HCEC 1CT (cell line): ENCODE data around the gene ZNF592.

Experiments
- DNase-seq: peaks from one replicate; pipeline ENCODE4 v3.0.0-alpha.2; 2017

The ZNF592 gene

DNA sequence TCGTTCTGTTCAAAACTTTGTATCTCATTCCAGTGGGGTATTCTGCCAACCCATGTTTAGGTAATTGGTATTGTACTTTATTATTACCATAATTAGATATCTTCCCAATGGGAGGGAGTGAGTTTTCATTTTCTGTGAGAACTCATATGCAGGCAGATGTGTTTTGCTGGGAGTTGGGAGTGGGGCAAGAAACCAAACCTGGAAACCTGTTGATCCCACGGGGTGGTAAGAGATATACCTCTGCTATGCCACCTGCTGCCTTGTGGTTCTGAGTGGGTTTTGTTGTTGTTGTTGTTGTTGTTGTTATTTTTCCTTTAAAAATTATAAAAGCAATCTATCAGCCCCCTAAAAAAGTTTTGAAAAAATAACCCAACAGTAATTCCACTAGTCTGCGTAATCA lies 32.1 kb downstream of the ZNF592 start:
- no peak for DNase-seq

DNA sequence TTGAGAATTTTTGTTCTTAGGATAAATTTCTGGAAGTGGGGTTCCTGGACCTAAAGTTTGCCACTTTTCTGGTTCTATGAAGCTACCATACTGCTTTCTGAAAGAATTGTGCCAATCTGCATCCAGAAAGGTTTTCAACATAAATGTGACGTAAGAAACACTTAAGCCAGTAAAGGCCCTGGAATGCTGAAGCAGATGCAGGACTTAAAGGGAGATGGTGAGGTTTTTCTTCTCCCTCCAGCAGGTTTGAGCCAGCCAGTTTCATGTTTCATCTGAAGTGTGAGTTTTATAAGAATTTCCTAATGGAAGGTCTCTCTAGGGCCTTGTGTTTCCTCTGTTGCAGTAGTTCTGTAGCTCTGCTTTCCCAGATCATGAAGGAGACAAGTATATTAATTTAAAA lies 33.1 kb downstream of the ZNF592 start:
- no peak for DNase-seq

DNA sequence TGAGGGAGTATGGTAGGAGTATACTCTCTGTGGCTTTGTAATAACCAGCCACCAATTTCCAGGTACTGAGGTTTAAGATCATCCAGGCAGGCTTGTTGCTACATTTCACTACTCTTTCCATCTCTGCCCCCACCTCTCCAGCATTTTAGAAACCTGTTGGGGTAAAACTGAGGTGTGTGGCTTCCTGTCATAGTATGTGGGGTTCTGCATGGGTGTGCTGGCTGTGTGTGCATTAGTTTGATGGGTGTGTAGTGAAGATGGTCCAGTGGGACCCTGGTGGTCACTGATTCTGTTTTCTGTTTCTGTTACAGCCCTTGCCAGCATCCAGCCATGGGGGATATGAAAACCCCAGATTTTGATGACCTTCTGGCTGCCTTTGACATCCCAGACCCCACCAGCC lies 34.0 kb downstream of the ZNF592 start:
- DNase-seq, result no peak

DNA sequence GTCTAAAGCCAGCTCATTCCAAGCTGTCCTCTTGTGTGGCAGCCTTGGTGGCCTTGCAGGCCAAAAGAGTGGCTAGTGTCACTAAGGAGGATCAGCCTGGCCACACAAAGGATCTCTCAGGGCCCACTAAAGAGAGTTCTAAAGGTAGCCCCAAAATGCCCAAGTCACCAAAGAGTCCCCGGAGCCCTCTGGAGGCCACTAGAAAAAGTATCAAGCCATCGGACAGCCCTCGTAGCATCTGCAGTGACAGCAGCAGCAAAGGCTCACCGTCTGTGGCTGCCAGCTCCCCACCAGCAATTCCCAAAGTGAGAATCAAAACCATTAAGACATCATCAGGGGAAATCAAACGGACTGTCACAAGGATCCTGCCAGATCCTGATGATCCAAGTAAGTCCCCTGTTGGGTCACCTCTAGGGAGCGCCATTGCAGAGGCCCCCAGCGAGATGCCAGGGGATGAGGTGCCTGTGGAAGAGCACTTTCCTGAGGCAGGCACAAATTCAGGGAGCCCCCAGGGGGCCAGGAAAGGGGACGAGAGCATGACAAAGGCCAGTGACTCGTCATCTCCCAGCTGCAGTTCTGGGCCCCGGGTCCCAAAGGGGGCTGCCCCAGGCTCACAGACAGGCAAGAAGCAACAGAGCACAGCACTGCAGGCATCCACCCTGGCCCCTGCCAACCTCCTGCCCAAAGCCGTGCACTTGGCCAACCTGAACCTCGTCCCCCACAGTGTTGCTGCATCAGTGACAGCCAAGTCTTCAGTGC lies 35.3 kb downstream of the ZNF592 start:
- DNase-seq, result no peak

DNA sequence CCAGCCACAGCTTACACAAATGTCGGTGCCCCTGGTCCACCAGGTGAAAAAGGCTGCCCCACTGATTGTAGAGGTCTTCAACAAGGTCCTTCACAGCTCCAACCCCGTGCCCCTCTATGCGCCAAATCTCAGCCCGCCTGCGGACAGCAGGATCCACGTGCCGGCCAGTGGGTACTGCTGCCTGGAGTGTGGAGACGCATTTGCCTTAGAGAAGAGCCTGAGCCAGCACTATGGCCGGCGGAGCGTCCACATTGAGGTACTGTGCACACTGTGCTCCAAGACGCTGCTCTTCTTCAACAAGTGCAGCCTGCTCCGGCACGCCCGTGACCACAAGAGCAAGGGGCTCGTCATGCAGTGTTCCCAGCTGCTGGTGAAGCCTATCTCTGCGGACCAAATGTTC lies 35.9 kb downstream of the ZNF592 start:
- no peak for DNase-seq

DNA sequence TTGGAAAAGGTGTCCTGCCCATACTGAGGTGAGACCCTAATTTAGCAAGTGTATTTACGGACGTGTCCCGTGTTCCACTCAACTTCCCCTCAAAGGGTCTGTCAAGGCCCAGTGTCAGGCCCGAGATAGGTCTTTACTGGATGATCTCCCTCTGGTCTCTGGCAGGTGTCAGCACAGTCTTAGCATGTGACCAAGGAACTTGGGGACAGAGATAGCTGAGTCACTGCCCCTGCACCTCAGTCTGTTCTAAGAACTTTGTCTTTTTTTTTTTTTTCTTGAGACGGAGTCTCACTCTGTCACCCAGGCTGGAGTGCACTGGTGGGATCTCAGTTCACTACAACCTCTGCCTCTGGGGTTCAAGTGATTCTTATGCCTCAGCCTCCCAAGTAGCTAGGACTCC lies 36.7 kb downstream of the ZNF592 start:
- no peak for DNase-seq

DNA sequence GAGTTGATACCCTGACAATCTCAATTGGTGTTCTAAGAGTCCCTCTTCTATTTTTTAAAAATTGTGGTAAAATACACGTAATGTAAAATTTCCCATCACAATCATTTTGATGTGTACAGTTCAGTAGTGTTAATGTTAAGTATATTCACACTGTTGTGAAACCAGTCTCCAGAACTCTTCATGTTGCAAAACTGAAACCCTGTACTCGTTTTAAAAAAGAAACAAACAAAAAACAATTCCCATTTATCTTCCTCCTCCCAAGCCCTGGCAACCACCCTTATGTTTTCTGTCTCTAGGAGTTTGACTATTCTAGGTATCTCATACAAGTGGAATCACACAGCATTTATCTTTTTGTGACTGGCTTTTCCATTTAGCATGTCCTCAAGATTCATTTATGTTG lies 40.1 kb downstream of the ZNF592 start:
- no peak for DNase-seq

DNA sequence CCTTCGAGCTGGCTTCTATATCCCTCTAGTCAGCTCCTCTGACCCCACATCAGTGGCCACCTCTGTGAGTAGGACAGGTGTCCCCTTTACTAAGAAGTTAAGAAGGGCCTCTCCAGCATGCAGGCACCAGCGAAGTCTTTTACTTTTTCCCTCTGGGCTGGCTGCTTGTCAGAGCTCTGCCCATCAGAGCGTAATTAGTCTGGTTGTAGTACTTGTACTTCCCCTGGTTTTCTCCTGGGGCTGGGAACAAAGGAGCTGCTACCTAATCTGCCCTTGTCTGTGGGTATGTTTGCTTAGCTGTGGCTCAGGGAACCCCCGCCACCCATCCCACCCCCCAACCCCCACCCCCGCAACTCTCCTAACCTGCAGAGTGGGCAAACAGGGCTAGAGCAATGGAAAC lies 41.4 kb downstream of the ZNF592 start:
- DNase-seq, result no peak

DNA sequence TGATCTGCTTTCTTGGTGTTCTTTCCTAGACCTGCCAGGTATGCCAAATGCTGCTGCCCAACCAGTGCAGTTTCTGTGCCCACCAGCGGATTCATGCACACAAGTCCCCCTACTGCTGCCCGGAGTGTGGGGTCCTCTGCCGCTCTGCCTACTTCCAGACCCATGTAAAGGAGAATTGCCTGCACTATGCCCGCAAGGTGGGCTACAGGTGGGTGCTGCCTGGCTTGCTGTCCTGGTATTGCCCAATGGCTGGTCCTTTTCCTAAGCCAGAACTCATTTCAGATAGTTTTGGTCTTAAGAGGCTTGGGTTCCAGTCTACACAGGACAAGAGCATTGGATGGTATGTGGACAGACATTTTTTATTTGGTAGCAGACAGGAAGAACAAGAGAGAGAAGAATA lies 42.3 kb downstream of the ZNF592 start:
- DNase-seq, result no peak

DNA sequence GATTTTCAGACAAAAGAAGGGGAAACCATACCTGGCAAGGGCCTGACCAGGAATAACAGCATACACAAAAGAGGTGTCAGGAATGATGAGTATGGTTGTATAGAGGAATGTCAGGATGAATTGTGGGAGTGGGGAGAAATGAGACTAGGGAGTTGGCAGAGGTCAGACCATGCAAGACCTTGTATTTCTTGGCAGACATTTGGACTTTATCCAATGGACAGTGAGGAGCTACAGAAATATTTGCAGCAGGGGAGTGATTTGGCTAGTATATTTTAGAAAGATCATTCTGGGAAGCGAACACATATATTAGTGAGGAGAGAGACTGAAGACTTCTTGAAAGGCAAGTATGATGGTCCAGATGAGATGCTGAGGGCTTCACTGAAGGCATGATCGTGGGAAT lies 43.4 kb downstream of the ZNF592 start:
- no peak for DNase-seq

DNA sequence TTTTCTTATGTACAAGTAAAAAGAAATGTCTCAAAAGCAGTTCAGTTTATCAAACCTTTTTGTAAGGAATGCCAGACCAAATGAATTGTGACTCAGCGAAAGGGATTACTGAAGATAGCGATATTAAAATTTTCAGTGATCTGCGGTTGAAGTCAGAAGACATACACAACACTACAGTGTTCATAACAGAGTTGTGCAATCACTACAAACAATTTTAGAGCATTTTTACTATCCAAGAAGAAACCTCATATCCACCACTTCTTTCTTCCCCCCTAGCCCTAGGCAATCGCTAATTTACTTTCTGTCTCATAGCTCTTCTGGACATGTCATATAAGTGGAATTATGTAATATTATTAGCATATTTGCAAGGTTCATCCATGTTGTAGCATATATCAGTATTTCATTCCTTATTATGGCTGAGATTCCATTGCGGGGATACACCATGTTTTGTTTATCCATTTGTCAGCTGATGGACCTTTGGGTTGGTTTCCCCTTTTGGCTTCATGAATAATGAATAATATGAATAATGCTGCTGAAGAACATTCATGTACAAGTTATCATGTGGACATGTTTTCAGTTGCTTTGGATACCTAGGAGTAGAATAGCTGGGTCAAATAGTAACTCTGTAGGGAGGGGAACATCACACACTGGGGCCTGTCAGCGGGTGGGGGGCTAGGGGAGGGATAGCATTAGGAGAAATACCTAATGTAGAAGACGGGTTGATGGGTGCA lies 45.2 kb downstream of the ZNF592 start:
- DNase-seq, result no peak

DNA sequence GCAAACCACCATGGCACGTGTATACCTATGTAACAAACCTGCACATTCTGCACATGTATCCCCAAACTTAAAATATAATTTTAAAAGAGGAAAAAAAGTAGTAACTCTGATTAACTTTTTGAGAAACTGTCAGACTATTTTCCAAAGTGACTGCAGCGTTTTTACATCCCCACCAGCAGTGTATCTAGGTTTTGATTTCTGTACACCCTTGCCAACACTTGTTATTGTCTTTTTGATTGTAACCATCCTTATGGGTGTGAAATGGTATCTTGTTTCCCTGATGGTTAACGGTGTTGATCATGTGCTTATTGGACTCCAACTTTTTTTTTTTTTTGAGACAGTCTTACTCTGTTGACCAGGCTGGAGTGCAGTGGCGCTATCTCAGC lies 45.8 kb downstream of the ZNF592 start:
- no peak for DNase-seq

DNA sequence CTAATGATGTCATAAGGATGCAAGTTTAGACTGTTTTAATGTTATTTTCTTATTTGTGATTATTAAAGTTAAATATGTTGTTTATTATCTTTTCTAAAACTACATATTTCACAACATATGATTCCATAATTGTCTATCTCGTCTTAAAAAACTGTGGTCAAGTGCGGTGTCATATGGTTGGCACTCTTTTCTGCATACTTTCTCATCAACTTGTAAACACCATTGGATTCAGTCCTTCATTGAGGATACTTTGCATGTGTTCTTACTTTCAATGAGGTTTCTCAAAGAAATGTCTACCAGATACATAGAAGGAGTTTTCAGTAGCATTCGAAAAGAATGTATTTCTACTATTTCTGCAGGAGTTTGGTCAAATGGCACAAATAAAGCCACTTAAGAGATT lies 46.8 kb downstream of the ZNF592 start:
- DNase-seq, result no peak

DNA sequence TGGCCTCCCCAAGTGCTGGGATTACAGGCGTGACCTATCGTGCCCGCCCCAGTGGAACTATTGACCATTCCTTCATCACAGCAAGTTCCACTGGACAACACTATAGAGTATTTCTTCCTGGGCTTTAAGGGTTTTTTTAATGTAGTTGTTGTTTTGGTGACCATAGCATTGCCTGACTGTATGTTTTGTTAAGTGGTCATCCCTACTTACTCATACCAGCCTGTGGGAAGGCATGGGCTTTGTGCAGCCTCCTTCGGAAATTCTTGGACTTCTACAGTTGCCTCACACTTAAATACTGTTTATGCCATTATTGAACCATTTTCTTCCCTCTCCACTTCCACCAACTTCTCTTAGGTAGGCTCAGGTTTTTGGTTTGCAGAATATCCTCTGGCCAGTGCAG lies 48.8 kb downstream of the ZNF592 start:
- DNase-seq, result no peak

DNA sequence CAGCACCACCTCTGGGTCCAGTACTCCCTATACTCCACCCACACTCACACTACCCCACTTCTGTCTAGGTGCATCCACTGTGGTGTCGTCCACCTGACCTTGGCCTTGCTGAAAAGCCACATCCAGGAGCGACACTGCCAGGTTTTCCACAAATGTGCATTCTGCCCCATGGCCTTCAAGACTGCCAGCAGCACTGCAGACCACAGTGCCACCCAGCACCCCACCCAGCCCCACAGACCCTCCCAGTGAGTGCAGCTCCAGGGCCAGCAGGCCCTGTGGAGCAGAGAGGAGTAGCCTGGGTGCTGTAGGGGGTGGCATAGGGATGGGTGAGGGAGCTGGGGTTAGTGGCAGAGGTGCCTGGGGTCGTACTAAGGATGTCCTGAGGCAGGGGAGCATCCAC lies 49.4 kb downstream of the ZNF592 start:
- no peak for DNase-seq

DNA sequence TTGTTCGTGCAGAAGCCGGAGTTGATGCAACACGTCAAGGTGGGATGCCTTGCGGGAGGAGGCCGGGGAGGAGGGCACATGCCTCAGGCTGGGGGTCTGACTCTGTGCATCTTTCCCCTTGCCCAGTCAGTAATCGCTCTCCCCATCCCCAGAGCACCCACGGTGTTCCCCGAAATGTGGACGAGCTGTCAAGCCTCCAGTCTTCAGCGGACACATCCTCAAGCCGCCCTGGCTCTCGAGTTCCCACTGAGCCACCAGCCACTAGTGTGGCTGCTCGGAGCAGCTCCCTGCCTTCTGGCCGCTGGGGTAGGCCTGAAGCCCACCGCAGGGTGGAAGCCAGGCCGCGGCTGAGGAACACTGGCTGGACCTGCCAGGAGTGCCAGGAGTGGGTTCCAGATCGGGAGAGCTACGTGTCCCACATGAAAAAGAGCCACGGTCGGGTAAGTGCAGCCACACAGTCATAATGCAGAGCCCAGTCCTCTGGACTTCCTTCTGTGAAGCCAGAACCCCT lies 50.1 kb downstream of the ZNF592 start:
- DNase-seq, result no peak

DNA sequence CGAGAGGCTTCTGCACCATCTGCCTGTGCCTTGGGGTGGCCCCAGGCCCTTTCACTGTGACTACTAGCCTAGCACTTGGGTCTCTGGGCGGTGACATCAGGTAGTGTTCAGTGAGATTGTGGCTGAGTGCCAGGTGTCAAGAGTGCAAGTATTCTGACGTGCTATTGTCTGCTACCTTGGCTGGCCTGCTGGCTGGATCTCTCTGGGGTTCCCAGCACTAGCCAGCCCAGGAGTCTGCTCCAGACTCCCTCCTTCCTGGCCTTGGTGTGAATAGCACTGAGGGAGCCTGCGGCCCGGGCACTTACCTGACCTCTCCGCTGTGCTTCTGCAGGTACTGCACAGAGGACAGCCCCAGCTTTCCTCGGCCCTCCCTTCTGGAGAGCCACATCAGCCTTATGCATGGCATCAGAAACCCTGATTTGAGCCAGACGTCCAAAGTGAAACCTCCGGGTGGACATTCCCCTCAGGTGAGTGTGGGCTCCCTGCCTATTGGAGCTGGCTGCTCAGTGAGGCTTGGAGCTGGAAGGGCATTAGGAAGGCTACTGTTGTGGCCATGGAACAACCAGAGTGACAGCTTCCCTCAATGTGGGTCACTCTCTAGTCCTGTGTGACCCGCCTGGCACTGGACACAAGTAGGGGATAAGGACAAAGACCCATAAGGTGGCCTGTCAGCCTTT lies 51.3 kb downstream of the ZNF592 start:
- no peak for DNase-seq

DNA sequence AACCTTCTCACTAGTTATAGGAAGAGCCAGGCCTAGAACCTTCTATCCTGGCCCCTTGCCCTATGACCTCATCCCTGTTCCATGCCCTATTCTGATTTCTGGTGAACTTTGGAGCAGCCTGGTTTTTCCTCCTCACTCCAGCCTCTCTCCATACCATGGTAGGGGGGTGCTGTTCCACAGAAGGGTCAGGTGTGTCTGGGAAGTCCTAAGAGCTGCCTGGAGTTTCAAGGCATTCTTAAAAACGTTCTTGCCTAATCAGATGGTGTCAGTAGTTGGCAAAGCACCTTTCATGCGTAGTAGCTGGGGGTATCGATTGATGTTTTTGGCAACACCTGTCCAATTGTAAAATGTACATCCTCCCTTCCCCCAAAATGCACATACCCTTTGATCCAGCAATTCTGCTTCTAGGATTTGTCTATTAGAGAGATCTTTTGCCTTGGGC lies 52.0 kb downstream of the ZNF592 start:
- DNase-seq, result no peak

DNA sequence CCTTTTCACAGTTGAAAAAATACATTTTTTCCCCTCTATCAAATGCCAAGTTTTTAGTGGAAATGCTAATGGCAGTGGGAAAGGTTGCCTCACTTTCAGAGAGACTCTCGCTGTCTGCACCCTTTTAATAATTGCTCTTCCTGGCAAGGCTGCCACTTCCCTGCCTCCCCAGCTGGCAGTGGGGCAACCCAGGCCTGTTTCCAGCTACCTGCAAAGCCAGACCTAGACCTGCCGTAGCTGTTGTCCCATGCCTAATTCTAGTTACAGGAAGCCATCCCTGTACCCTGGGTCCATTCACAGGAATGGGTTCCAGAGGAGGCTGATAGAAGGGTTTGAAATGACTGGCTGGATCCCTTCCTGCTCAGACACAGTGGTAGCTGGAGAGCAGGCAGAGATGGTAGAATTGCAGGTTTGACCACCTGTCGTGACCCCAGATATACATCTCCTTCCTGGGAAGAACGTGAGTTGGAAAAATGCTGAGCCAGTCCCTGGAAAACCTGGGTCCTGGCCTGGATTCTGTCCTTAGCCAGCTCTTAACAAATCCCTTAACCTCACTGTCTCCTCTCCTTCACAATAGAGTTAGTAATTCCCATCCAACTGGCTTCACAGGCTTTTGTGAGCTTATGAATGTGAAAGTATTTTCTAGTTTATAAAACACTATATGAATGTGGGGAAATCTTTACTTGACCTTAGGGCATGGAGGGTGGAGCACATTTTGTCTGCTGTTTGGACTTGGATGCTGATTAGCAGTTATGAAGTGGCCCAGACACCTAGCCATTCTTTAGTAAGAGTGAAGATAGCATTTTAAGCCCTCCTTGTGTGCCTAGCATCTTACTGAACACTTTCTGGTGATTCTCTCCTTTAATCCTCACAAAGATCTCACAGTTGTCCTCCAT lies 55.9 kb downstream of the ZNF592 start:
- DNase-seq, result no peak

DNA sequence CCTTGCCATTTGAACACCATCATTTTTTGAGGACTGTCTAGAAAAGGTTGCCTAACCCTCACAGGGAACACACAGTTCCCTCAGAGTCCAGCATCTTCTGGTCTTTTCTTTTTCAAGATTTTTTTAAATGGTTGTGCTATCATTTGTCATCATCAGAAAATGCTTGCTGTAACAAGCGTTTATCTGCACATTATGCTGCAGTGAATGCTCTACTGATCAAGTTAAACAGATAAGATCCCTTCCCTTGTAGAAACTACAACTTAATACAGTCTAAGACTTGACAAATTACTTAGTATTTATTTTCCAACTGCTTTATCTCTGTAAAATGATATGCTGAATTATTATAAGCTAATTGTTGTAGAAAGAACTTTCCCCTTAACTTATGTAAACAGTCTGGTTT lies 56.8 kb downstream of the ZNF592 start:
- DNase-seq, result no peak

DNA sequence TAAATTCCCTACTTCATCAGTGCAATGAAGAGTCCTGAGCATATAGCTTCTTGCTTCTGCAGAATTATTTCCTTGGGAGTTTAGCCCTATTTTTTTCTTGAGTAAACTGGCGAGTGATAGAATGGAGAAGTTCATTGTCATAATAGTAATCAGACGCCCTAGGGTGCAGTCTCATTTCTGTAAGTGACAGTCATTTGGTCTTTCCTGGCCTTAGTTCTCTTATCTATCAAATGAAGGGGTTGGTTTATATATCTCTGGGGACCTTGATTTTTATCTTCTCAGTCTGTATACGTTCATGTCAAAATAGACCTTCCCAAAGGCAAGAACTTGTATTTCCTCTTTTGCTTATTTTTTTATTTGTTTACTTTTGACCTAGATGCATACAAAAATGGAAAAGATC lies 58.8 kb downstream of the ZNF592 start:
- no peak for DNase-seq

DNA sequence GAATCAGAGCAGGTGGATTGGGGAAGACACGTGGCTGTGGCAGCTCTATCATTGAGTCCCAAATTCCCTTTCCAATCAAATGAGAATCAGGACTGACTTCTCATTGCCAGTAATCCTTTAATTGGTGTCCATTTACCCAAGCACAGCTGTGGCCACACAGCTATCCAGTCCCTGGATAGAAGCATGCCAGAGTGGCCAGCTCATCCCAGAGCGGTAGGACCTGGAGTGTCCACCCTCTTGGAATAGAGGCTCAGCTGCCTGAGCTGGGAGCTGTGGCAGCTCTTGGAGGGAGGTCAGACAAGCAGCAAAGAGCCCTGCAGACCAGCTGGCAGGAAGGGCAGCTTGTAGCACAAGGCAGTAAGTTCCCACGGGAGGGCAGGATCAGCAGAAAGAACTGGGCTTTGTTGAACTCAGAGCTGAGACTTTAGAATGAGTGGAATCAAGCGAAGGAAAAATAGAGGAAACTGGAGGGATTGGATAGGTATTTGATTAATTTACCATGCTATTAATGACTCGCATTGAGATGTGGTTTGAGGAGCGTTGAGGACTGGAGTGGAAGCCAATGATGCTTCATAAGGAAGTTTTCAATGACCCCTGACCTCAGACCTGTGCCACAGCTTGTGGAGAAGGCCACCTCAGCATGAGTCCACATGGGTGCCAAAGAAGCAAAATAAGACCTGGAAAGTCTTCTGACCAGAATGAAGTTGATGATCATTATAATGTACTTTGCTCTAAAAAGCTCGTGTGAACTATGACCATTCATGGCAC lies 61.9 kb downstream of the ZNF592 start:
- DNase-seq, result peak; percentile 2
